HepG2 (cell line): ENCODE data around the gene PDPK1. TPM values are rescaled to one million over a fixed set of nuclear protein-coding genes. Genes with fewer than 3 reads are reported as not detected.

ENCODE experiments used
- BORCS8-MEF2B ChIP-seq: sonication (generic); formaldehyde crosslinking; IDR thresholded peaks from 2 replicates; pipeline ENCODE4 v1.8.0; 2022; ENCODE audit warnings: mild to moderate bottlenecking, missing genetic modification reagents
- DMAP1 ChIP-seq: IDR thresholded peaks from 2 replicates; pipeline ENCODE4 v1.6.1; 2016
- GABPA ChIP-seq, 2 experiments: IDR thresholded peaks; 2 replicates each; pipeline ENCODE4 v1.6.1; 2011 to 2016; ENCODE audit warnings: low read depth in 2 of 2, low read length in 1 of 2, missing biosample characterization in 1 of 2, missing genetic modification characterization in 1 of 2
- KDM1A ChIP-seq: IDR thresholded peaks from 2 replicates; pipeline ENCODE4 v1.6.1; 2016; ENCODE audit warnings: missing compliant biosample characterization
- KMT2B ChIP-seq: IDR thresholded peaks from 2 replicates; pipeline ENCODE4 v1.6.1; 2016; ENCODE audit warnings: missing genetic modification reagents, missing compliant biosample characterization
- MTA1 ChIP-seq: sonication (generic); formaldehyde crosslinking; IDR thresholded peaks from 2 replicates; pipeline ENCODE4 v1.4.0; 2020; ENCODE audit warnings: missing genetic modification reagents, mild to moderate bottlenecking, borderline replicate concordance
- NFE2L2 ChIP-seq: fragments of 150-350 bp; IDR thresholded peaks from 2 replicates; pipeline ENCODE4 v1.6.1; 2014; ENCODE audit warnings: low read length
- SP1 ChIP-seq, 2 experiments: fragments of 450-650 bp in 1 of 2; sonication (generic) in 1 of 2; formaldehyde crosslinking in 1 of 2; IDR thresholded peaks; 2 replicates each; pipeline versions ENCODE4 v1.4.0 to v1.6.1; 2016 to 2020; ENCODE audit warnings: missing genetic modification reagents in 1 of 2
- TBL1XR1 ChIP-seq: fragments of 150-350 bp; IDR thresholded peaks from 2 replicates; pipeline ENCODE4 v1.6.1; 2014; ENCODE audit warnings: borderline replicate concordance, low read length; ENCODE audit not compliant: partially characterized antibody
- TCF7L2 ChIP-seq: IDR thresholded peaks from 2 replicates; pipeline ENCODE4 v1.6.1; 2011; ENCODE audit warnings: mild to moderate bottlenecking, low read depth, low read length, moderate library complexity
- U2AF2 ChIP-seq: fragments of 200-400 bp; formaldehyde crosslinking; IDR thresholded peaks from 2 replicates; pipeline ENCODE4 v1.6.1; 2017; ENCODE audit warnings: low read depth, mild to moderate bottlenecking, low read length
- ZKSCAN5 ChIP-seq: sonication (generic); formaldehyde crosslinking; IDR thresholded peaks from 2 replicates; pipeline ENCODE4 v1.5.1; 2020; ENCODE audit warnings: mild to moderate bottlenecking, missing genetic modification reagents
- ZMYM4 ChIP-seq: sonication (generic); formaldehyde crosslinking; IDR thresholded peaks from 2 replicates; pipeline ENCODE4 v1.8.1; 2023; ENCODE audit warnings: mild to moderate bottlenecking, missing genetic modification reagents
- ZNF337 ChIP-seq: sonication (generic); formaldehyde crosslinking; IDR thresholded peaks from 2 replicates; pipeline ENCODE4 v1.5.1; 2020; ENCODE audit warnings: missing genetic modification reagents, low read depth, mild to moderate bottlenecking, borderline replicate concordance
- ZNF530 ChIP-seq: sonication (generic); formaldehyde crosslinking; IDR thresholded peaks from 2 replicates; pipeline ENCODE4 v1.5.0; 2020; ENCODE audit warnings: low read depth, mild to moderate bottlenecking, missing genetic modification reagents
- ZNF772 ChIP-seq: sonication (generic); formaldehyde crosslinking; IDR thresholded peaks from 2 replicates; pipeline ENCODE4 v1.5.0; 2020; ENCODE audit warnings: mild to moderate bottlenecking, missing genetic modification reagents
- ZNF790 ChIP-seq: sonication (generic); formaldehyde crosslinking; IDR thresholded peaks from 2 replicates; pipeline ENCODE4 v1.8.0; 2022; ENCODE audit warnings: missing genetic modification reagents, mild to moderate bottlenecking, borderline replicate concordance
- ZNF839 ChIP-seq: sonication (generic); formaldehyde crosslinking; IDR thresholded peaks from 2 replicates; pipeline ENCODE4 v1.4.0; 2020; ENCODE audit warnings: missing genetic modification reagents, mild to moderate bottlenecking, borderline replicate concordance
- polyA plus RNA-seq, 8 experiments: library from polyadenylated mRNA; depleted of rRNA in 3 of 8; stranded (reverse) in 7 of 8; unstranded in 1 of 8; fragments of >200 nt; fragmentation: Illumina TruSeq in 4 of 8; extraction: Trizol in 4 of 8; gene quantifications; 2 replicates each; pipeline versions ENCODE4 v1.2.1 to v1.2.3, GENCODE V29; 2011 to 2016; ENCODE audit warnings: low read depth in 4 of 8, missing spikeins in 1 of 8, mixed read lengths in 1 of 8; ENCODE audit not compliant: insufficient read depth in 1 of 8
- total RNA-seq, 5 experiments: library from RNA; depleted of rRNA; stranded (reverse); fragments of >200 nt; fragmentation: Illumina TruSeq; extraction: Trizol; gene quantifications; 2 replicates each; pipeline ENCODE4 v1.2.3, GENCODE V29; 2016; ENCODE audit warnings: low read depth in 1 of 5
- TF ChIP-seq, protein P1 (sequence below): sonication (generic); formaldehyde crosslinking; IDR thresholded peaks from 2 replicates; pipeline ENCODE4 v1.4.0; 2020; ENCODE audit warnings: mild to moderate bottlenecking, missing genetic modification reagents
- TF ChIP-seq, protein P2 (sequence below): sonication (generic); formaldehyde crosslinking; IDR thresholded peaks from 2 replicates; pipeline ENCODE4 v1.5.1; 2020; ENCODE audit warnings: missing genetic modification reagents, mild to moderate bottlenecking, borderline replicate concordance
- TF ChIP-seq, protein P3 (sequence below): sonication (generic); formaldehyde crosslinking; IDR thresholded peaks from 2 replicates; pipeline ENCODE4 v1.4.0; 2020; ENCODE audit warnings: mild to moderate bottlenecking, low read depth, missing genetic modification reagents
- TF ChIP-seq, protein P4 (sequence below): sonication (generic); formaldehyde crosslinking; IDR thresholded peaks from 2 replicates; pipeline ENCODE4 v1.4.0; 2020; ENCODE audit warnings: missing genetic modification reagents

The PDPK1 gene
- total and polyA plus RNA-seq, 2 of the 13 experiments (the other 11 are each of a cell fraction or from before 2014, with no cell fraction given): 59.6 to 129 TPM

DNA sequence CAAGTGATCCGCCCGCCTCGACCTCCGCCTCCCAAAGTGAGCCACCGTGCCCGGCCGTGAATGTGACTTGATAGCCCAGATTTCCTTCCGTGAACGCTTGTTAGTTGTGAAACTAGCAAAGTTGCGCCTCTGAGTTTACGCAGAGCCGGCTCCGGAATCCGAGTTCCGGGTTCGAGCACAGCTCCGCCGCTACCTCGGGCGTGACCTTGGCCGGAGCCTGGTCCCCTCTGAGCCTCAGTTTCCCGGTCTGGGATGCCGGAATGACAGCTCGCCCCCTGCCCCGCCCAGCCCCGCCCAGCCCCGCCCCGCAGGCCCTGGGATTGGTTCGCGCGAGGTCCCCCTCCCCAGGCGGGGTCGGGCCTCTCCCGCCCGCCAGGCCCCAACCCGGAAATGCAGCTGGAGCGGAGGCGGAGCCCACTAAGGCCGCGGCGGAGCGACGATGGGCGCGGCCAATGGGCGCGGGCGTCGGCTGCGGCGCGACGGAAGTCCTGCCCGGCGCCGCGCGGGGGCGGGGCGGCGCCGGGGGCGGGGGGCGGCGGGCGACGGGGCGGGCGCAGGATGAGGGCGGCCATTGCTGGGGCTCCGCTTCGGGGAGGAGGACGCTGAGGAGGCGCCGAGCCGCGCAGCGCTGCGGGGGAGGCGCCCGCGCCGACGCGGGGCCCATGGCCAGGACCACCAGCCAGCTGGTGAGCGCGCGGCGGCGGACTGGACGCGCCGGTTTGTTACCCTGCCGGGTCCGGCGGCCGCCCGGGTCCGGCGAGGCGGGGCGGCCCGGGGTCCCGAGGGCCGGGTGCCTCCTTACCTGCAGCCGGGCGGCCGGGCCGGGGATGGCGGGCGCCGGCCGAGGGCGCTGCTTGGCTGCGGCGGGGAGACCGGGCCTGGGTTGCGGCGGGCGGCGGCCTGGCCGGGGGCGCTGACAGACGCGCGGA lies at the start of gene PDPK1 (continued):
- TF ChIP-seq, protein P1, sequence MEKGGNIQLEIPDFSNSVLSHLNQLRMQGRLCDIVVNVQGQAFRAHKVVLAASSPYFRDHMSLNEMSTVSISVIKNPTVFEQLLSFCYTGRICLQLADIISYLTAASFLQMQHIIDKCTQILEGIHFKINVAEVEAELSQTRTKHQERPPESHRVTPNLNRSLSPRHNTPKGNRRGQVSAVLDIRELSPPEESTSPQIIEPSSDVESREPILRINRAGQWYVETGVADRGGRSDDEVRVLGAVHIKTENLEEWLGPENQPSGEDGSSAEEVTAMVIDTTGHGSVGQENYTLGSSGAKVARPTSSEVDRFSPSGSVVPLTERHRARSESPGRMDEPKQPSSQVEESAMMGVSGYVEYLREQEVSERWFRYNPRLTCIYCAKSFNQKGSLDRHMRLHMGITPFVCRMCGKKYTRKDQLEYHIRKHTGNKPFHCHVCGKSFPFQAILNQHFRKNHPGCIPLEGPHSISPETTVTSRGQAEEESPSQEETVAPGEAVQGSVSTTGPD (CRISPR knock-in tag): no peak
- 0 out of 2 replicates have a peak, but pooled peaks have one; percentile 11 for TF ChIP-seq BORCS8-MEF2B (CRISPR knock-in tag)
- no peak for TF ChIP-seq ZNF772 (CRISPR knock-in tag)
- no peak for TF ChIP-seq NFE2L2
- TF ChIP-seq DMAP1: no peak
- no peak for TF ChIP-seq ZKSCAN5 (CRISPR knock-in tag)
- no peak for TF ChIP-seq SP1 (IDR thresholded peaks at IDR 0.05)
- peak; percentile 54 for TF ChIP-seq SP1 (CRISPR knock-in tag; IDR thresholded peaks at IDR 0.05)
- TF ChIP-seq KMT2B: no peak
- TF ChIP-seq ZNF530 (CRISPR knock-in tag): no peak
- no peak for TF ChIP-seq TBL1XR1
- TF ChIP-seq GABPA (IDR thresholded peaks at IDR 0.05; ENCODE audit: low read depth, low read length): peak; percentile 81
- TF ChIP-seq GABPA (CRISPR knock-in tag; IDR thresholded peaks at IDR 0.05; ENCODE audit: low read depth): peak; percentile 78
- no peak for TF ChIP-seq ZNF839
- TF ChIP-seq, protein P2, sequence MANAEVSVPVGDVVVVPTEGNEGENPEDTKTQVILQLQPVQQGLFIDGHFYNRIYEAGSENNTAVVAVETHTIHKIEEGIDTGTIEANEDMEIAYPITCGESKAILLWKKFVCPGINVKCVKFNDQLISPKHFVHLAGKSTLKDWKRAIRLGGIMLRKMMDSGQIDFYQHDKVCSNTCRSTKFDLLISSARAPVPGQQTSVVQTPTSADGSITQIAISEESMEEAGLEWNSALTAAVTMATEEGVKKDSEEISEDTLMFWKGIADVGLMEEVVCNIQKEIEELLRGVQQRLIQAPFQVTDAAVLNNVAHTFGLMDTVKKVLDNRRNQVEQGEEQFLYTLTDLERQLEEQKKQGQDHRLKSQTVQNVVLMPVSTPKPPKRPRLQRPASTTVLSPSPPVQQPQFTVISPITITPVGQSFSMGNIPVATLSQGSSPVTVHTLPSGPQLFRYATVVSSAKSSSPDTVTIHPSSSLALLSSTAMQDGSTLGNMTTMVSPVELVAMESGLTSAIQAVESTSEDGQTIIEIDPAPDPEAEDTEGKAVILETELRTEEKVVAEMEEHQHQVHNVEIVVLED (CRISPR knock-in tag): peak; percentile 81
- TF ChIP-seq MTA1: no peak
- TF ChIP-seq, protein P3, sequence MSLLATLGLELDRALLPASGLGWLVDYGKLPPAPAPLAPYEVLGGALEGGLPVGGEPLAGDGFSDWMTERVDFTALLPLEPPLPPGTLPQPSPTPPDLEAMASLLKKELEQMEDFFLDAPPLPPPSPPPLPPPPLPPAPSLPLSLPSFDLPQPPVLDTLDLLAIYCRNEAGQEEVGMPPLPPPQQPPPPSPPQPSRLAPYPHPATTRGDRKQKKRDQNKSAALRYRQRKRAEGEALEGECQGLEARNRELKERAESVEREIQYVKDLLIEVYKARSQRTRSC (CRISPR knock-in tag): no peak
- TF ChIP-seq U2AF2: no peak
- TF ChIP-seq, protein P4, sequence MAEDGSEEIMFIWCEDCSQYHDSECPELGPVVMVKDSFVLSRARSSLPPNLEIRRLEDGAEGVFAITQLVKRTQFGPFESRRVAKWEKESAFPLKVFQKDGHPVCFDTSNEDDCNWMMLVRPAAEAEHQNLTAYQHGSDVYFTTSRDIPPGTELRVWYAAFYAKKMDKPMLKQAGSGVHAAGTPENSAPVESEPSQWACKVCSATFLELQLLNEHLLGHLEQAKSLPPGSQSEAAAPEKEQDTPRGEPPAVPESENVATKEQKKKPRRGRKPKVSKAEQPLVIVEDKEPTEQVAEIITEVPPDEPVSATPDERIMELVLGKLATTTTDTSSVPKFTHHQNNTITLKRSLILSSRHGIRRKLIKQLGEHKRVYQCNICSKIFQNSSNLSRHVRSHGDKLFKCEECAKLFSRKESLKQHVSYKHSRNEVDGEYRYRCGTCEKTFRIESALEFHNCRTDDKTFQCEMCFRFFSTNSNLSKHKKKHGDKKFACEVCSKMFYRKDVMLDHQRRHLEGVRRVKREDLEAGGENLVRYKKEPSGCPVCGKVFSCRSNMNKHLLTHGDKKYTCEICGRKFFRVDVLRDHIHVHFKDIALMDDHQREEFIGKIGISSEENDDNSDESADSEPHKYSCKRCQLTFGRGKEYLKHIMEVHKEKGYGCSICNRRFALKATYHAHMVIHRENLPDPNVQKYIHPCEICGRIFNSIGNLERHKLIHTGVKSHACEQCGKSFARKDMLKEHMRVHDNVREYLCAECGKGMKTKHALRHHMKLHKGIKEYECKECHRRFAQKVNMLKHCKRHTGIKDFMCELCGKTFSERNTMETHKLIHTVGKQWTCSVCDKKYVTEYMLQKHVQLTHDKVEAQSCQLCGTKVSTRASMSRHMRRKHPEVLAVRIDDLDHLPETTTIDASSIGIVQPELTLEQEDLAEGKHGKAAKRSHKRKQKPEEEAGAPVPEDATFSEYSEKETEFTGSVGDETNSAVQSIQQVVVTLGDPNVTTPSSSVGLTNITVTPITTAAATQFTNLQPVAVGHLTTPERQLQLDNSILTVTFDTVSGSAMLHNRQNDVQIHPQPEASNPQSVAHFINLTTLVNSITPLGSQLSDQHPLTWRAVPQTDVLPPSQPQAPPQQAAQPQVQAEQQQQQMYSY (CRISPR knock-in tag): peak; percentile 82
- TF ChIP-seq KDM1A (CRISPR knock-in tag): no peak
- TF ChIP-seq ZMYM4: no peak
- TF ChIP-seq ZNF337 (CRISPR knock-in tag): no peak
- no peak for TF ChIP-seq TCF7L2
- TF ChIP-seq ZNF790 (CRISPR knock-in tag): peak; percentile 75; the same call in 1 of the 2 replicates
